ENCODE measurements around the gene MTOR.
"Not testable (repeated sequence)": the region's sequence is repeated elsewhere in the genome, so short reads cannot be mapped to it uniquely, and the experiment has no call there.

The MTOR gene

GRCh38 chr1:11178021-11179015 is 84.0 kb downstream of the MTOR start:
- DNase-seq: peak; percentile 72

- DNase-seq: no peak
Observed at GRCh38 chr1:11176081-11176706, 86.2 kb downstream of the MTOR start.

DNA sequence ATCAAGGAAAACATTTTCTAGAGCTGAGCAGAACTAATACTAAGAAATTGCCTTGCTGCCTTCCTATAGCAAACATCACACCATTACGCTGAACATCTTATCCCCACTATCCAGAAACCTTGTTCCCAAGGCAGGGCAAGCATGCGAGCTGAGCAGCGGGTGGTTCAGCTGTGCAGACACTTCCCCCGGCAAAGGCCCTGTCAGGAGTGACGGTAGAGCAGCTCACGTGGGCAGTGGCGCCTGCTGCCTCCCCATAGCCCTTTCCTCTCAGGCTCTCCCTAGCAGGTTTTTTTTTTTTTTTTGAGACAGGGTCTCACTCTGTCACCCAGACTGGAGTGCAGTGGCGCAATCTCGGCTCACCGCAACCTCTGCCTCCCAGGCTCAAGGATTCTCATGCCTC is 86.9 kb downstream of the MTOR start:
- no peak for DNase-seq

- no peak for DNase-seq
Observed at GRCh38 chr1:11174261-11174942, 87.9 kb downstream of the MTOR start.

DNA sequence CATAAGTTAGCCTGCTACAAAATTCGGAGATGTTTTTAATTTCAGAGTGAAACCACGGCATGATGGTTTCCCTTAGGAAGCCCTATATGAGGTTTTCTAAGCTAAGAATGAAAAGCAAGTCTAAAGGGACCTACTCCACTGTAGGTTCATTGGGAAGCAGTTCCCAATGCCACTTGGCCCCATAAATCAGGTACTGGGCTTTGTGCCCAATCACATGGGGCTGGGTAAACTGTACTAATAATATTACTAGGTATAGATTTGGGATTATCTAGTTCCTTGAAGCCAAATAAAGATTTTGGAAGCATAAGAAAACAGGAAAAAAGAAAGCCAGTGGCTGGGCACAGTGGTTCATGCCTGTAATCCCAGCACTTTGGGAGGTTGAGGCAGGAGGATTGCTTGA is 92.2 kb downstream of the MTOR start:
- no peak for DNase-seq

- no peak for DNase-seq
Observed at GRCh38 chr1:11169202-11169601, 93.1 kb downstream of the MTOR start.

- no peak for DNase-seq
Observed at GRCh38 chr1:11168731-11169130, 93.6 kb downstream of the MTOR start.

DNA sequence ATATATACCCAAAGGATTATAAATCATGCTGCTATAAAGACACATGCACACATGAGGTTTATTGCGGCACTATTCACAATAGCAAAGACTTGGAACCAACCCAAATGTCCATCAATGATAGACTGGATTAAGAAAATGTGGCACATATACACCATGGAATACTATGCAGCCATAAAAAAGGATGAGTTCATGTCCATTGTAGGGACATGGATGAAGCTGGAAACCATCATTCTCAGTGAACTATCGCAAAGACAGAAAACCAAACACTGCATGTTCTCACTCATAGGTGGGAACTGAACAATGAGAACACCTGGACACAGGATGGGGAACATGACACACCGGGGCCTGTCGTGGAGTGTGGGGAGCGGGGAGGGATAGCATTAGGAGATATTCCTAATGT is 95.6 kb downstream of the MTOR start:
- not testable (repeated sequence) for DNase-seq

GRCh38 chr1:11162752-11163151 is 99.6 kb downstream of the MTOR start:
- not testable (repeated sequence) for DNase-seq

DNA sequence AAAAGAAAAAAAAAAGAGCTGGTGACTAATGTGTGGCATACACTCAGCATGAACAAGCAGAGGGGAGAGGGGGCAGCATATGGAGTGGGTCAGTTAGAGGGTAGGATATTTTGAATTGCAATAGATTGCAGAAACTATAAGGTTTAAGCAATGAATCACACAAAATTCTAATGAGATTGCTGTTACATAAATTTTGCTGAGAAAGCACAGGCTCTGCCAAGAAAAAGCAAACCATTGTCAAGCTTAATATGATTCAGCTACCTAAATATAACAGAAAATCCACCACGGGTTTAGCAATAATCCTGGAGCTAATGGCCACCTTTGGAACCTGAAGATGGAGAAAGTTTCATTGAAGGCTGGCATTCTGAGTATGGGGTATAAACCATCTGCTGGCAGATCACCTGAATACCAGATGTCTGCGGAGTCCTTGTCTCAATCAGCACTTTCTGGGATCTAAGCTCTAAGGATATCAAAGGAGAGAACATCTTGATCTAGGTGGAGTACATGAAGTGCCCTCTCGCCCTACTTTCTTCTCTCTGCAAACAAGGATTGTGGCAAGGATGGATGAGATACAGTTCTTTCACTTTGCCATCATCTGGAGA is 103.5 kb downstream of the MTOR start:
- DNase-seq: no peak

GRCh38 chr1:11158291-11158690 is 104.1 kb downstream of the MTOR start:
- no peak for DNase-seq

GRCh38 chr1:11157867-11158266 is 104.5 kb downstream of the MTOR start:
- DNase-seq: no peak

DNA sequence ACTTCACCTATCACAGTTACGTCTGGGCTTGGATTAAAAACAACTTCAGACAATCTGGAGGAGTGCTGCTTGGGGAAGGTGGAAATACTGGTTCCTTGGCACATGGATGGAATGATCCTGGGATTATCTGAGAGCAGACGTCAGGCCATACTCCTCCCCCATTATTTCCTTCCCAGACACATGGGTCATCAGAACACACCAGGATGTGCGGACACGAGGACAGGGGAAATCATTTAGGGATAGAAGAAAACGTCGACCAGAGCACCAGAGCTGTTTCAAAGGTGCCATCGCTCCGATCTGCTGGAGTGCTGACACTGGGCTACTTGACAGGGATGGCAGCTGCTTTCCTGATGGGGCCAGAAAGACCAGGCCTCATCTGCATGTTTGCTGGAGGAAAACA is 105.0 kb downstream of the MTOR start:
- no peak for DNase-seq

DNA sequence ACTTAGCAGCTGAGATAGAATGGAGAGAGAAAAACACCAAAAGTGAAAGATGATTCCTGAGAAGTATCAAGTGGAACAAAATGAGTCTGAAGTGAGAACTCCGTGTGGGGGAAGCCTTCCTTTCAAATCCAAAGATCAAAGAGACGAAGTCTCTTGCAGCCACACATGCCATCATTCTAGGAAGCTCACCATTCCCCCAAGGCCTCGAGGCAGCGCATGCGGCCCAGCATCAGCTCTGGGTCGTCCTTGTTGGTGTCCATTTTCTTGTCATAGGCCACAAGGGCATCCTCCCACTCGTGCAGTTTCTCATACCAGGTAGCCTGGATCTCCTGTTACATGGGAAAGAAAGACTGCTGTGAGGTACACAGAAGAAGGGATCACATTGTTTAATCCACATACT is 105.4 kb downstream of the MTOR start:
- no peak for DNase-seq

- no peak for DNase-seq
Observed at GRCh38 chr1:11156441-11156840, 105.9 kb downstream of the MTOR start.

- DNase-seq: no peak
Observed at GRCh38 chr1:11153184-11153583, 109.2 kb downstream of the MTOR start.

- DNase-seq: no peak
Observed at GRCh38 chr1:11152755-11153154, 109.6 kb downstream of the MTOR start.

GRCh38 chr1:11151826-11152612 is 110.3 kb downstream of the MTOR start:
- DNase-seq: no peak

DNA sequence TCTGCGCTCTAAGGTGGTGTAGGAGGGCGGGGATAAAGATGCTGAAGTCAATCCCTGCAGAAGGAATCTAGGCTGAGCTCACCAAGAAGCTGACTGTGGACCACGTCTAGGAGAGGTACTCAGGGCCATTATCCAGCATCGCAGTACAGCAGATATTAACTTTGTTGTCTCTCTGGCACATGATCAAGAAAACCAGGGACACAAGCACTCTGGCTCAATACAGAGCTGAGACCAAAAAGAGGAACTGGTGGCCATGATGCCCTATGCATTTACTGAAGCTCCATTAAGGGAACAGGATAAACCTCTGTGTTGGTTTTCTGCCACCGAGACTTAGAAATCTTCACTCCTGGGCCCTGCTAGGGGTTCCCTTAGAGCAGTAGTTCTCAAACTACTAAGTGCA is 111.2 kb downstream of the MTOR start:
- no peak for DNase-seq

DNA sequence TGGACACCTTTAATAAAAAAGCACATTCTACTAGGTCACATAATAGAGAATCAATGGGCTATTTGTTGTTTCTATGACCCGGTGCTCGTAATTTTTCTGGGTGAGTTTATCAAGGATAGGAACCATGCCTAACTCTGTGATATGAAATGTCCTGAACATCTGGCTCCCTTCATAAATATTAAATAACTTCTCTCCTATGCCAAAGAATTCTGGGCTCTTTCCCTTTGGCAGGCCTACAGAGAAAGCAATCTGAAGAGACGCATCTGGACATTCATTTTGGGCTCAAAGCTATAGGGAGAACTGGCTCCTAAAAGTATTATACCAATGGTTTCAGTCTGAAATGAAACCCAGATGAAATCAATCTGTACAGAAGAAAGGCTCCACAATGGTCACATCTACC is 112.0 kb downstream of the MTOR start:
- no peak for DNase-seq

DNA sequence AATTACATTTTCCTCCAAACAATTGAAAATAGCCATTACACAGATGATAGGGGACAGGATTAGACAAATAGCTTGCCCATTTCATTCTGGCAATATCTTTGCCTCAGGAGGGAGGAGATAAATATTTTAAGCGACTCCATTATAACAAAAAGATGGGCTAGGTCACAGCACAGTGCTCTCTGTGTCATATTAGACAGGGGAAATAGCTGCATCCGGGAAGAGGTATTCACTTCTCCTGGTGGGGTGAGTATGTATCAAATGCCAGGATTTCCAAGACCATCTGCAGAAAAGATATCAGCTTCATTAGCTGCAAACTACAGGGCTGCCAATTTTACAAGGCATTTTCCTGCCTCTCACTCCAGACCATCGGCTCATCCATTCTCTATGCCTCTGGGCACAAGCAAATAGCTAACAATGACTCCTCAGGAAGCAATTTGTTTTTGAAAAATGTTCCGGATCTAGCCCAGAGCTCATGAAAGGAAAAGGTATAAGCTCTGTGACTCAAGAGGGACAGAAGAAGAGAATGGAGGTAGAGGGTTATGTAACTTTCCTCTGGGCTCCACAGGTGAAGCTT is 115.1 kb downstream of the MTOR start:
- no peak for DNase-seq

GRCh38 chr1:11145741-11146140 is 116.6 kb downstream of the MTOR start:
- no peak for DNase-seq

All from NCI-H1105 treated with DMSO at 0.1 percent for 48 hours (cell line).